Measurements from ENCODE around the gene HCN2.

DNA sequence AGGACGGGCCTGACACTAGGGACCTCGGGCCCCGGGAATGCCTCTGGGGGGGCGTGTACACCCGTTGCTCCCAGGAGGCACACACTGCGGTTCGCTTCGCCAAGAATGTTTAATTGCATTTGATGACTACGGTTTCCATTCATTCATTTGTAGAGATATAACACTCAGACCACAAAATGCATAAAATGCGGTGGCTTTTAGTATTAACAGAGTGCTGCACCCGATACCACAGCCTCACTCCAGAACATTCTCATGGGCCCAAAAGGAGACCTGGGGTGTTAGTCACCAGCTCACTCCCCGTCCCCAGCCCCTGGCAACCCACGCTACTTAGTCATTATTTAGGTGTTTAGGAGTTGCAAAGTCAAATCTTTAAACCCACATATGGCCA is 21.8 kb downstream of the HCN2 start:
- TF ChIP-seq, protein P1, sequence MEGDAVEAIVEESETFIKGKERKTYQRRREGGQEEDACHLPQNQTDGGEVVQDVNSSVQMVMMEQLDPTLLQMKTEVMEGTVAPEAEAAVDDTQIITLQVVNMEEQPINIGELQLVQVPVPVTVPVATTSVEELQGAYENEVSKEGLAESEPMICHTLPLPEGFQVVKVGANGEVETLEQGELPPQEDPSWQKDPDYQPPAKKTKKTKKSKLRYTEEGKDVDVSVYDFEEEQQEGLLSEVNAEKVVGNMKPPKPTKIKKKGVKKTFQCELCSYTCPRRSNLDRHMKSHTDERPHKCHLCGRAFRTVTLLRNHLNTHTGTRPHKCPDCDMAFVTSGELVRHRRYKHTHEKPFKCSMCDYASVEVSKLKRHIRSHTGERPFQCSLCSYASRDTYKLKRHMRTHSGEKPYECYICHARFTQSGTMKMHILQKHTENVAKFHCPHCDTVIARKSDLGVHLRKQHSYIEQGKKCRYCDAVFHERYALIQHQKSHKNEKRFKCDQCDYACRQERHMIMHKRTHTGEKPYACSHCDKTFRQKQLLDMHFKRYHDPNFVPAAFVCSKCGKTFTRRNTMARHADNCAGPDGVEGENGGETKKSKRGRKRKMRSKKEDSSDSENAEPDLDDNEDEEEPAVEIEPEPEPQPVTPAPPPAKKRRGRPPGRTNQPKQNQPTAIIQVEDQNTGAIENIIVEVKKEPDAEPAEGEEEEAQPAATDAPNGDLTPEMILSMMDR (IDR thresholded peaks at IDR 0.05), result no peak
- TF ChIP-seq POLR2A (IDR thresholded peaks at IDR 0.05), result no peak
